Measurements from ENCODE around the gene LDLRAD4.

The LDLRAD4 gene

DNA sequence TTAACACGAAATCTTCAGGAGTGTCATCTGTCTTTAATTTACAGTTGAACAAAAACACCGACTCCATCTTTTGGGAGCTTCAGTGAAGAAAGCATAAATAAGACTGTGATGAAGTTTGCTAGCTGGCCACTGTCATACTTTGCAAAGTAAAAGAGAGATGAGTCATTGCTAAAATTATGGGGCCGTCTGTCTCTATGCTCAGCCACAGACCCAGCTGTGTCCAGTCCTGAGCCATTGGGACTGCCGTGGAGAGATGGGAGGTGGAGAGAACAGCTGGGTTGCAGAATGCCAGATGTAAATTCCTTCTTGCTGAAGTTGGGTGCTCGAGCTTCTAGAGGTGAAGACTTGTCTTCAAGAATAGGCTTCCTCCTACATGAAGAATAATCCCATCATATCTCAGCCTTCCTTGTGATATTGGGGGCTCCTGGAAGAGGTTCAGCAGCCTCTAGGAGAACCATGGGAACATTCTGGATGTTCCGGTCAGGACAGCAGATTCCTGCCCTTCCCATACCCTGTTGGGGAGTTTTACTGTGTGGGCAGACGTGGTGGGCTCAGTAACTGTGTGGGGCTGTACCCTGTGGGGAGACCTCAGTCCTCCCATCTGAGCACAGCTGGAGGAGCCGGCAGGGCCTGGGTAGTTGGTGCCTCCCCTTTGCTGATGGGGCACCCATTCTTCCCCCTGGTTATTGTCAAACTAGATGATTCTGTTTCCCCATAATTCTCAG, 71.1 kb downstream of the LDLRAD4 start:
- no peak for DNase-seq

- DNase-seq: no peak
These were observed 72.3 kb downstream of the LDLRAD4 start for GRCh38 chr18:13290856-13291271.

GRCh38 chr18:13291299-13291698, 72.7 kb downstream of the LDLRAD4 start:
- no peak for DNase-seq

- DNase-seq: no peak
These were observed 73.3 kb downstream of the LDLRAD4 start for GRCh38 chr18:13291745-13292447.

DNA sequence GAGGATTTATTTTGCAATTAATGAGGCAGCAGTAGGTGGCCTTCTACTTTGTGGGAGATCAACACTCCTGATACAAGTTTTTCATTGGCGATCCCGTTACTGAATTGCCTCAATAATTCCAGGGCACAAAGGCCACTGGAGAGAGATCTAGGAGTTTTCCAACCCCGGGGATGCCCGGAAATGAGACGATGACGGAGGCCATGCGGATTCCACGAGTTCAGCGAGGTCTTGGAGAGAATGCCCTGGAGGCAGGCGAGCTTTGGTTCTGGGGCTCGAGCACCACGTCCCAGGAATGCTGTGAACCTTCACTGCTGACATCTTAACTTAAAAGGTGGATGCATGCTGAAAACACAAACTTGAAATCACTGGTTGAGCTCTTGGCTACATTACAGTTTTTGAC, 74.2 kb downstream of the LDLRAD4 start:
- DNase-seq: no peak

- no peak for DNase-seq
These were observed 75.7 kb downstream of the LDLRAD4 start for GRCh38 chr18:13294309-13294708.

GRCh38 chr18:13295894-13296293, 77.3 kb downstream of the LDLRAD4 start:
- DNase-seq: no peak

DNA sequence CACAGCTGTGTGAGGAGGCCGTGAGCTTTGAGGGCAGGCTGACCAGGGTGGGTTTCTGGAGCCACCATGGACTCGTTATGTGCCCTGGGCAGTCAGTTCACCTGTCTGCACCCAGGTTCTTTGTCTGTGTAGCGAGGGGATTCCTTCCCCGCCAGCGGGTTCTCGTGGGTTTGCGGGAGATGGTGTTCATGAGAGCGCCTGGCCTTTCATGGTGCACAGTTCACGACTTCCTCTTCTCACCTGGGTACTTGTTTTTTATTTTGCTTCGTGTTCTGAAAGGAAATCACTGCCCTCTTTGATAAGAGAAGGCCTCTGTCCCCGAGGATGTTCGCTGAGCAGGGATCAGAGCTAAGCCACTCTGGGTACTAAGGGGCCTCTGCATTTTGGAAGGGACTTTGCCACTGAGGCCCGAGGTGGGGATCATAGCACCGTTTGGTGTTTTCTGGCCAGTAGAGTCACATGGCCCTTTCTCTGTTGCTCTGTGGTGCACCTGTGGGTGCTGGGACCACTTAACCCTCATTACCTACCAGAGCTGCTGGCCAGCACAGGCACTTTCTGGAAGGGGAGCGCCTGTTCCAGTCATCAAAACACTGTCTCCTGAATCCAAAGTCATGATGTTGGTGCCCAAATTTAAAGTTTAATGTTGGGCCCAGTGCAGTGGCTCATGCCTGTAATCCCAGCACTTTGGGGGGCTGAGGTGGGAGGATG, 78.5 kb downstream of the LDLRAD4 start:
- DNase-seq: no peak

DNA sequence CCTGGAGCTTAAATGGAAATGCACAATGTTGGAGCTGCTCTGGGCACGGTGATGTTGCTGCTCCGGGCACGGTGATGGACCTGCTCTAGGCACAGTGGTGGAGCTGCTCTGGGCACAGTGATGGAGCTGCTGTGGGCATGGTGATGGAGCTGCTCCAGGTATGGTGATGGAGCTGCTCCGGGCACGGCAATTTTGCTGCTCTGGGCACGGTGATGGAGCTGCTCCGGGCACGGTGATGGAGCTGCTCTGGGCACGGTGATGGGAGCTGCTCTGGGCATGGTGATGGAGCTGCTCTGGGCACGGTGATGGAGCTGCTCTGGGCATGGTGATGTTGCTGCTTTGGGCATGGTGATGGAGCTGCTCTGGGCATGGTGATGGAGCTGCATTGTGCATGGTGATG, 79.7 kb downstream of the LDLRAD4 start:
- DNase-seq: no peak

DNA sequence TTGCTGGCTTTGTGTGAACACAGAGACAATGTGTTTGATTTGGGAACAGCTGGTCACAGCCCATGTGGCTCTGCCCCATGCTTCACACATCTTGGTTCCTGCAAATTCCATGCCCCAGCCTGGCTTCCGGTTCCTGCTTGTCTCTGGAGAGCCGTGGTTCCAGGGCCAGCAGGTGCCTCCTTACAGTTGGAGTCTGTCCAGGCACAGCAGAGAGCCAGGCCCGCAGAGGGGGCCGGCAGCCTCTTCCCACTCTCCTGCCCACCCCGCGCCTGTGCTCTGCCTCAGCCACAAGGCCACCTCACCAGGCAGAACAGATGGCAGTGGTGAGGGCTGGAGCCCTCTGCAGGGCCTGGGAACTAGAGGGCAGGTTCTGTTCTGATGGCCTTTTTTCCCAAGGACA, 81.5 kb downstream of the LDLRAD4 start:
- DNase-seq: no peak

DNA sequence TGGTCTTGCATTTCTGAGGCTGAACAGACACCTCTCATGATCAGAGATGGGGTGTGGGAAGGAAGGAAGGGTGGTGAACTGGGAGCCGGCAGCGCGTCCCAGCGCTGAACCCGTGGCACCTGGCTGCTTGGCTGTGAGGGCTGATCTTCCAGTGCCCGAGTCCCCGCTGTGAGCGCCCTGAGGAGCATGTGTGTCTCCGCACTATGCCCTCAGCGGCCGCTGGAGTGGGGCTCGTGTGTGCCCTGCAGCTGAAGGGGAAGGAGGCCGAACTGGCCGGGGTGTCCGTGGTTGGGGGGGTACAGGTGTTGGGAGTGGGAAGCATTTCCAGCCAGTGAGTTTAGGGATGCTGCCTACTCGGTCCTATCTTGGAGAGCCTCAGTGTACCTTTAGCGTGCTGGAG, 82.2 kb downstream of the LDLRAD4 start:
- DNase-seq: no peak

GRCh38 chr18:13302040-13302439, 83.5 kb downstream of the LDLRAD4 start:
- no peak for DNase-seq

- no peak for DNase-seq
These were observed 84.1 kb downstream of the LDLRAD4 start for GRCh38 chr18:13302457-13303225.

- DNase-seq: no peak
These were observed 85.3 kb downstream of the LDLRAD4 start for GRCh38 chr18:13303756-13304364.

GRCh38 chr18:13305301-13305700, 86.7 kb downstream of the LDLRAD4 start:
- no peak for DNase-seq

DNA sequence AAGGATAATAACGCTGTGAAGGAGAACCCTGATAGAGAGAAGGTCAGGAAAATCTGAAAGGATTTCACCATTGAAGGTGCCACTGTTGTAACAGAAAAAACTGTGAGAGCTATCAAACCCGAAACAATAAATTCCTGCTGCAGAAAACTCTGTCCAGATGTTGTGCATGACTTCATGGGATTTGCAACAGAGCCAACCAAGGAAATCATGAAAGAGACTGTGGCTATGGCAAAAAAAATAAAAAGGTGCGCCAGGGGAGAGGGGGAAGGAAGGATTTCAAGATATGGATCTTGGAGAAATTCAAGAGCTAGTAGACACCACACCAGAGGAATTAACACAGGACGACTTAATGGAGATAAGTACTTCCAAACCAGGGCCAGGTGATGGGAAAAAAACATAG, 88.0 kb downstream of the LDLRAD4 start:
- no peak for DNase-seq

GRCh38 chr18:13308369-13308768, 89.8 kb downstream of the LDLRAD4 start:
- DNase-seq: no peak

- DNase-seq: no peak
These were observed 90.6 kb downstream of the LDLRAD4 start for GRCh38 chr18:13309031-13309747.

- DNase-seq: no peak
These were observed 91.4 kb downstream of the LDLRAD4 start for GRCh38 chr18:13309748-13310670.

DNA sequence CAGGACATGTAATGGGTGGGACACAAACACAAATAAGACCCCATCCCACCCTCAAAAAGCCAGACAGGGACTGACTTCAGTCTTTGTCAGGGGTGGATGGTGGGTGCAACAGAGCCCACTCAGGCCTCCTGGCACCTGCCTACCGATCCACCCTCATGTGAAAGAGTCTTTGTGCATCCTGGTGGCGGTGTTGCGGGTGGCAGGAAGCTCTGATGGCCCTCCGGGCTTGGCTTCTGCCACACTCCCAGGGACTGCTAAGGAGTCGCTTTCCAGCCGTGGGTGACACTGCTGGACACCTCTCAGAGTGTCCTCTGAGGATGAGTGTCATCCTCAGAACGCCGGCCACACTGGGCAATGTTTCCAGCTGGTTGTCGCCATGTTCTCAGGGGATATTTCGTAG, 92.6 kb downstream of the LDLRAD4 start:
- DNase-seq: no peak

DNA sequence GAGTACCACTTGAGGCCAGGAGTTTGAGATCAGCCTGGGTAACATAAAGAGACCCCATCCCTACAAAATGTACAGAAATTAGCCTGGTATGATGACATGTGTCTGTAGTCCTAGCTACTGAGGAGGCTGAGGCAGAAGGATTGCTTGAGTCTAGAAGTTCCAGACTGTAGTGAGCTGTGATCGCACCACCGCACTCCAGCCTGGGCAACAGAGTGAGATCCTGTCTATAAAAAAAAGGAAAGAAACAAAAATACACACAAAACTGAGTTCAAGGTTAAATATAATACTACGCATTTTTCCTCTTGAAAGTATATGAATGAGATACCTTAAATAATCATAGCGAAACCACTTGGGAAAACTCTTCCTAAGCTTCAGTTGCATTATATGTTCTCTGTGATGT, 94.0 kb downstream of the LDLRAD4 start:
- DNase-seq: no peak

Data from NCI-H1105 (cell line).